ENCODE measurements around the gene TRAPPC6A. TPM values are rescaled to one million over a fixed set of nuclear protein-coding genes. Genes with fewer than 3 reads are reported as not detected.
"Not testable (repeated sequence)": the region's sequence is repeated elsewhere in the genome, so short reads cannot be mapped to it uniquely, and the experiment has no call there.

The TRAPPC6A gene
- total RNA-seq, 1 experiment from 2014 or later = 14.5 TPM

DNA sequence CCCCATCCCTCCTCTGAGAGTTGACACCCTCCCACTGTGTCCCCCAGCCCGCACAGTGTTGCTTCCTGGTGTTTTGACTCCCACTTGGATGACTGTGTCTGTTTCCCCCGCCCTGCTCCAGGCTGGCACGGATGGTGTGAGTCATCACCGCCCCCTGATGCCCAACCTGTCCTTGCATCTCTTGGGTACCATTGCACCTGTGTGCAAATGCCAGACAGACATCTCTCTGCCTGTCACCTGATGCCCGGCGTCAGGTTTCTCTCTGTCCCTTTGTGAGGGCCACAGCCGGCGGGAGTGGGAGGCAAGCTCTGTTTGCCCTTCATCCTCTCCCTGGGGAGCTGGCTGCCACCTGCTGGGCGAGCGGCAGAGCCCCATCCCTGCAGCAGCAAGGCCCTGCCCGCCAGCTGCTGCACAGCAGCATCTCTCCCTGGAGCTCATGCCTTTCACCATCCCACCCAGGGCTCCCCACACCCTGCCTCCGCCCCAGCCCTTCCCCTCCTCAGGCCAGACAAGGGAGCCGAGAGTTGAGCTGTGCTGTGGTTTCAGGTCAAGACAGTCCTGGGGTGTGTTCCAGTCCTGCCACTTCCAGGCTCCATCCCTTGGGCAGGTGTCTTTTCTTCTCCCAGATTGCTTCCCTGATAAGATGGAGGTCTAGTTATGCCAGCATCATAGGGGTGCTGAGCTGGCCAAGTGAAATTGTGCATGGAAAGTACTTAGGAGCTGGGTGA lies 47.0 kb downstream of the TRAPPC6A start:
- DNase-seq (ENCODE audit: low spot score) = no peak

DNA sequence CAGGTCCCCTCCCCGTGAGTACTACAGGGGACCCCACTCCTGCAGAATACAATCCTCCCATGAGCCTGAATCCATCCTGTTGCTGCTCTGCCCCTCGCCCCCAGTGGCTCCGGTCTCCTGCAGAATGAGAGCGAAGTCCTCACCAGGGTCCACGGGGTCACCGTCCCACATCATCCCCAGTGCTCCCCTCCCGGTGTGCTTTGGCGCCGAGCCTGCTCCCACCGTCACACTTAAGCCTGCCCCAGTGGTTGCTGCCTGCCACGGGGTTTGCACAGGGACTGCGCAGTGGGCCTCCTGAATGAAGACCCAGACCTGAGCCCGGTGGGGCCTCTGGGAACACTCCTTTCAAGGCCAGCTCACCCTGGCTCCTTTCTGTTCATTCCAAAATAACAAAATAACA lies 47.8 kb downstream of the TRAPPC6A start:
- no peak for DNase-seq (ENCODE audit: low spot score)

DNA sequence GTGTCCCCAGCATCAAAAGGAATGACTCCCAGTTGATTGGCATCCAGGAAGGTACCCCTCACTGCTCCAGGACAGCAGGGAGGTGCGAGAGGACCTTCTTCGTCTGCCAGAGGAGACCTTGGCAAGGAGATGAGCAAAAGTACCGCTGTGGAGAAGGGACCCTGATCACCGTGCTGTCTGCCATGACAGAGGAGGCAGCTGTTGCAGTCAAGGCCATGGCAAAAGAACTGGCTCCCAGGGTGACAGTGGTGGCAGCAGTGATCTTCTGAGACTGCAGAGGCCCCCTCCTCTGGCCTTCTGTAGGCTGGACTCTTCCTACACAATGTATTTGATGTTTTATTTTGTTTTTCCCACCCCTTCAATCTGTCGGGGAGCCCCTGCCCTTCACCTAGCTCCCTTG lies 49.2 kb downstream of the TRAPPC6A start:
- DNase-seq (ENCODE audit: low spot score) = no peak

- DNase-seq (ENCODE audit: low spot score) = no peak
Measured at GRCh38 chr19:45128146-45128545, 49.9 kb downstream of the TRAPPC6A start.

- DNase-seq (ENCODE audit: low spot score) = no peak
Measured at GRCh38 chr19:45126654-45127053, 51.4 kb downstream of the TRAPPC6A start.

- peak; percentile 27 for DNase-seq (ENCODE audit: low spot score)
Measured at GRCh38 chr19:45125975-45126493, 52.0 kb downstream of the TRAPPC6A start.

- DNase-seq (ENCODE audit: low spot score) = no peak
Measured at GRCh38 chr19:45125360-45125759, 52.7 kb downstream of the TRAPPC6A start.

- no peak for DNase-seq (ENCODE audit: low spot score)
Measured at GRCh38 chr19:45124021-45124420, 54.0 kb downstream of the TRAPPC6A start.

DNA sequence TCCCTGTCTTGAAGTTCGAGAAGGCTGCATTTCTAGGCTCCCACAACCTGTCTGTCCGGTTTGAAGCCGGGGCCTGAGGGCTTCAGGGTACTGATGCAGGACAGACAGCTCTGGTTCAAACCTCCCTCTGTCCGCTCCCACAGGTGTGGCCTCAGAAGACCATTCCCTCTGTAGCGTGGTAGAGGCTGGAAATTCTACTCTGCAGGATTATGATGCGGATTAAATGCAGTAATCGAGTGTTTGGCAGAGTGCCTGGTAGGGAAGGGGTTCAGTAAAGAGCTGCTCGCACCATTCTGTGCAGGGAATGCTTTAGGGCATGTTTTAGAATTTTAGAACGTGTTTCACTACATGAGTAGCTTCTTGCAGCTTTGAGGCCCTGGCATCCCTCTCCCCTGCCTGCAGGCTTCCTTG lies 54.6 kb downstream of the TRAPPC6A start:
- DNase-seq (ENCODE audit: low spot score) = no peak

DNA sequence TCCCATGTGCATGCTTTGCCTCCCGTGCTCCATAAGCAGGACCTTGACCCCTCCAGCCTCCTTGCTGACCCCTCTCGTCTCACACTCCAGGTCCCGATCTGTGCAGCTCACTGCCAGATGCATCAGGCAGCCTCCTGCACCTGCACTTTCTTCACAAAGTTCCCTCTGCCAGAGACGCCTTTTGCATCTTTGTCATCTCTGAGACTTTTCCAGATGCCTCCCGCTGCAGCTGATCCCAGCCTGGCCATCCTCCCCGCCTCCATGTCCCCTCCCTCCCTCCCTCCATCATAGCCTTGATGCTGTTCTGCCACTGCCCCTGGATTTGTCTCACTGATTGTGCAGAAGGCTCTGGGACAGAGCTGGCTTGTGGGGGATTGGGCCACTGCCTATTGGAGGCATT lies 55.2 kb downstream of the TRAPPC6A start:
- no peak for DNase-seq (ENCODE audit: low spot score)

GRCh38 chr19:45121827-45122345 lies 56.2 kb downstream of the TRAPPC6A start:
- no peak for DNase-seq (ENCODE audit: low spot score)

DNA sequence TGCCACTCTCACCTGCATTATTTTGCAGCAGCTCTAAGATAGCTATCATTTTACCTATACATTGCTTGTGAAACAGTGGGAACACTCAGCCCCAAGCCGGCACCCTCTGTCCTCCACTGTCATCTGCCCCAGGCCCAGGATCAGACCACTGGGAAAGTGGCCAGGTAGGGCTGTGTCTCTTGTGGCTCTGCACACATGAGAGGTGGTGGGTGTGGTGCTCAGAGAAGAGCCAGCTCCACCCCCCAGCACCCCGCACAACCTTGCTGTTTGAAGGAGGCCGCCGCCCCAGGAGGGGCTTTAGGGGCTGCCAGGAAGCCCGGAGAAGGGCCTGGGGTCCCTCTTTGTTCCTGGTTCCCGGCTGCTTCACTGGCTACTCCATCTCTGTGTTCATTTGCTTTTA lies 58.5 kb downstream of the TRAPPC6A start:
- no peak for DNase-seq (ENCODE audit: low spot score)

- not testable (repeated sequence) for DNase-seq (ENCODE audit: low spot score)
Measured at GRCh38 chr19:45118591-45119355, 59.3 kb downstream of the TRAPPC6A start.

DNA sequence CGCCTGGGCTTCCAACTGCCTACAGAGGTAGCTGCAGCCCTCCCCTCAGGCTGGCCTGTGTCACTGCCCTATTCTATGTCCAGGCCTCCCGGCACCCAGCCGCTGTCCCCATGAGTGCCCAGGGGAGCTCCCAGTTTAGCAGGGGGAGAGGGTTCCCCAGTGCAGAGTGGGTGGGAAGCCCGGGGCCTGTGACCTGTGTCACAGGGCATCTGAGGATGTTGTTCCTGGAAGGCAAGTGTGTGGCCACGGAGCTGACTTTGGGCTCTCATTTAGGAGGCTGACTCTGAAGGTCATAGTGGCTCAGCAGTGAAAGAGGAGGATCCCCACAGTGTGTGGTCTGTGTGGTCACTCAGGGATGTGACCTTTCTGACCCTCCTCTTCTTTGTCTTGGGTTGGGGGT lies 59.9 kb downstream of the TRAPPC6A start:
- no peak for DNase-seq (ENCODE audit: low spot score)

- no peak for DNase-seq (ENCODE audit: low spot score)
Measured at GRCh38 chr19:45117671-45118070, 60.4 kb downstream of the TRAPPC6A start.

DNA sequence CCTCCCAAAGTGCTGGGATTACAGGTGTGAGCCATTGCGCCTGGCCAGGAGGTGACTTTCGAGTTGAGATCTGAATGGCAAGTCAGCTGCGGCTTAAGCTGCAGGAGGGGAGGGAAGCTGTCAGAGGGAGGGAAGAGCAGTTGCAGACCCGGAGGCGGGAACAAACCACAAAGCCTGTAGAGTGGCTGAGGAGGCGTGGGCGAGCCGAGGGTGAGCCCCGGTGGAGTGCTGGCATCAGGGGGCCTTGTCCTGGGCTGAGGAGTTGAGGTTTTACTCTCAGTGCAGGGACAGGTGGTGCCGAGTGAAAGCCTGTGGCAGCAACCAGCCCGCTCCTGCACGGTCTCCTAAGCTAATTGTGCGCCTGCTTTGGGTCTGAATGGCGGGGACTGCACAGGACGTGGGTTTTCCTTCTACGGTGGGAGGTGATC lies 60.9 kb downstream of the TRAPPC6A start:
- DNase-seq (ENCODE audit: low spot score) = no peak

DNA sequence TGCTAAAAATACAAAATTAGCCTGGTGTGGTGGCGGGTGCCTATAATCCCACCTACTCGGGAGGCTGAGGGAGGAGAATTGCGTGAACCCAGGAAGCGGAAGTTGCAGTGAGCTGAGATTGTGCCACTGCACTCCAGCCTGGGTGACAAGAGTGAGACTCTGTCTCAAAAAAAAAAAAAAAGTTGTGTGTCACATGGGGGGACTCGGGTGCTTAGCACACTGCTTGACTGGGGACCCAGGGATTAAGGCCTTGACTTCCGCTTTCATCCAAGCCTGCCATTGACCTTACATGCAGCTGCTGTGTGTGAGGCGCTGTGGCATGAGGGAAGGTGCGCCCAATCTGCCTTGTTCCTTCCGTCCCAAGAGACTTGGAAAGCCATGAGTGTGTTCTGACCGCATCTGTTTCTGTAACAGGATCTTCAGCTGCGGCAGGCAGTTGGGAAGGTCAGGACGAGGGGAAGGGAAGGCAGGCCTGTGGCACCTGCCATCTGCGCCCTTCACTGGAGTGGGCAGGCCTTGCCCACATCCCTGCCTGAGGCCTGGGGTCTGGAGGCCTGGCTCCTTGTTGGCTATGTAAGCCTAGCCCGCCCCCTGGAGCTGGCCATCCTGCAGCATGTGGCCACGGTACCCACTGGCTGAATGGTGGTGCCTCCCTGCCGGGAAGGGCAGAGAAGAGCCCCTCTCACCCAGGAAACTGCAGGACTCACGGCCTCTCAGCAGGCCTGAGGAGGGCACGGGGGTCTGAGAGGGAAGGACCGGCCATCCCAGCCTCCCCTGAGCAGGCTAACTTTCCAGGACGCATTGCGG lies 62.0 kb downstream of the TRAPPC6A start:
- no peak for DNase-seq (ENCODE audit: low spot score)

GRCh38 chr19:45114116-45114515 lies 63.9 kb downstream of the TRAPPC6A start:
- DNase-seq (ENCODE audit: low spot score) = no peak

DNA sequence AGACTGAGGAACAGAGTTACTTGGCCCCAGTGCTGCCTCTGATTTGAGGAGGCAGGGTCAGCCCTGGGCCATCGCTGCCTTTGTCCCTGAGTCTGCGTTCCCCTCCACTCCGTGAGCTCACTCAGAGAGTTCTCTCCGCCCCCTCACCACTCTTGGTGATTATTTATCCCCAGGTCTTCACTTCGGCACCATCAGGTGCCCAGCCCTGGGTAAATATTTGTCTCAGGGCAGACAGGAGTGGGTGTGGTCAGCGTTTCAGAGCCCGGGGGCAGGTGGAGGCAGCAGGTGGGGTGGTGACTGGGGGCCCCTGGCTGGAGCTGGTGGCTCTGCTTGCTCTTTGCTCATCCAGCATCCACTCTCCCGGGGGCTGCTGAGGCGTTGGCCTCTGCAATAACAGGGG lies 64.4 kb downstream of the TRAPPC6A start:
- no peak for DNase-seq (ENCODE audit: low spot score)
